Hepatocyte (in vitro differentiated cells): Measurements from ENCODE around the gene APBA3. TPM values are rescaled to one million over a fixed set of nuclear protein-coding genes. Genes with fewer than 3 reads are reported as not detected.

Source experiments
- DNase-seq: peaks from one replicate; pipeline ENCODE4 v3.0.0-alpha.2; 2016; ENCODE audit warnings: low spot score
- H2AFZ ChIP-seq: fragments of 200-600 bp; sonication (generic); 2 replicates; pipeline ENCODE4 v1.6.0; 2016; ENCODE audit warnings: antibody characterized with exemption, mild to moderate bottlenecking
- H3K27ac ChIP-seq: fragments of 200-600 bp; sonication (generic); 2 replicates; pipeline ENCODE4 v1.5.1; 2016; ENCODE audit warnings: mild to moderate bottlenecking
- H3K27me3 ChIP-seq: fragments of 200-600 bp; sonication (generic); 2 replicates; pipeline ENCODE4 v1.6.1; 2016
- H3K36me3 ChIP-seq: fragments of 200-600 bp; sonication (generic); replicated peaks from 2 replicates; pipeline ENCODE4 v1.5.1; 2016; ENCODE audit warnings: low read depth; ENCODE audit not compliant: insufficient read depth
- H3K4me1 ChIP-seq: fragments of 200-600 bp; sonication (generic); 2 replicates; pipeline ENCODE4 v1.5.1; 2016; ENCODE audit warnings: mild to moderate bottlenecking, moderate library complexity; ENCODE audit not compliant: insufficient read depth
- H3K4me2 ChIP-seq: fragments of 200-600 bp; sonication (generic); 2 replicates; pipeline ENCODE4 v1.6.0; 2016
- H3K4me3 ChIP-seq: fragments of 200-600 bp; sonication (generic); 2 replicates; pipeline ENCODE4 v1.5.1; 2016; ENCODE audit warnings: mild to moderate bottlenecking
- H3K79me2 ChIP-seq: fragments of 200-600 bp; sonication (generic); 2 replicates; pipeline ENCODE4 v1.6.0; 2017; ENCODE audit warnings: mild to moderate bottlenecking
- H3K9me2 ChIP-seq: fragments of 200-600 bp; sonication (generic); replicated peaks from 2 replicates; pipeline ENCODE4 v1.6.0; 2017; ENCODE audit warnings: mild to moderate bottlenecking; ENCODE audit not compliant: insufficient read depth
- H3K9me3 ChIP-seq: fragments of 200-600 bp; sonication (generic); 2 replicates; pipeline ENCODE4 v1.5.1; 2016; ENCODE audit warnings: low read depth, mild to moderate bottlenecking
- H4K20me1 ChIP-seq: fragments of 200-600 bp; sonication (generic); 2 replicates; pipeline ENCODE4 v1.6.0; 2016; ENCODE audit warnings: mild to moderate bottlenecking; ENCODE audit not compliant: insufficient read depth, poor library complexity, severe bottlenecking
- EZH2 ChIP-seq: fragments of 200-600 bp; sonication (generic); IDR thresholded peaks from 2 replicates; pipeline ENCODE4 v1.6.1; 2016; ENCODE audit warnings: antibody characterized with exemption, mild to moderate bottlenecking, borderline replicate concordance
- EZH2phosphoT487 ChIP-seq: fragments of 200-600 bp; sonication (generic); IDR thresholded peaks from one replicate; pipeline ENCODE4 v1.6.1; 2018; ENCODE audit warnings: antibody characterized with exemption, mild to moderate bottlenecking, low read depth, moderate library complexity; ENCODE audit not compliant: unreplicated experiment, severe bottlenecking
- WGBS: methylation state at CpG from one replicate; pipeline ENCODE4 v1.1.6; 2016; ENCODE audit warnings: low lambda C conversion rate; ENCODE audit errors: missing lambda C conversion rate; 5-methylcytosine and 5-hydroxymethylcytosine counted together
- polyA plus RNA-seq: library from polyadenylated mRNA; unstranded; fragments of >200 nt; fragmentation: Nextera tagmentation; extraction: Ambion mirVana; gene quantifications from 2 replicates; pipeline ENCODE4 v1.2.1, GENCODE V29; 2016
- total RNA-seq: library from RNA; depleted of rRNA; stranded (reverse); fragments of >200 nt; gene quantifications from 2 replicates; pipeline ENCODE4 v1.2.3, GENCODE V29; 2014
- TF ChIP-seq, protein P1 (sequence below): fragments of 200-600 bp; sonication (generic); IDR thresholded peaks from 2 replicates; pipeline ENCODE4 v1.5.1; 2016; ENCODE audit warnings: antibody characterized with exemption, mild to moderate bottlenecking; ENCODE audit not compliant: poor library complexity

Gene APBA3
- total and polyA plus RNA-seq, 2 experiments from 2014 or later, result 20.7 to 25.5 TPM

DNA sequence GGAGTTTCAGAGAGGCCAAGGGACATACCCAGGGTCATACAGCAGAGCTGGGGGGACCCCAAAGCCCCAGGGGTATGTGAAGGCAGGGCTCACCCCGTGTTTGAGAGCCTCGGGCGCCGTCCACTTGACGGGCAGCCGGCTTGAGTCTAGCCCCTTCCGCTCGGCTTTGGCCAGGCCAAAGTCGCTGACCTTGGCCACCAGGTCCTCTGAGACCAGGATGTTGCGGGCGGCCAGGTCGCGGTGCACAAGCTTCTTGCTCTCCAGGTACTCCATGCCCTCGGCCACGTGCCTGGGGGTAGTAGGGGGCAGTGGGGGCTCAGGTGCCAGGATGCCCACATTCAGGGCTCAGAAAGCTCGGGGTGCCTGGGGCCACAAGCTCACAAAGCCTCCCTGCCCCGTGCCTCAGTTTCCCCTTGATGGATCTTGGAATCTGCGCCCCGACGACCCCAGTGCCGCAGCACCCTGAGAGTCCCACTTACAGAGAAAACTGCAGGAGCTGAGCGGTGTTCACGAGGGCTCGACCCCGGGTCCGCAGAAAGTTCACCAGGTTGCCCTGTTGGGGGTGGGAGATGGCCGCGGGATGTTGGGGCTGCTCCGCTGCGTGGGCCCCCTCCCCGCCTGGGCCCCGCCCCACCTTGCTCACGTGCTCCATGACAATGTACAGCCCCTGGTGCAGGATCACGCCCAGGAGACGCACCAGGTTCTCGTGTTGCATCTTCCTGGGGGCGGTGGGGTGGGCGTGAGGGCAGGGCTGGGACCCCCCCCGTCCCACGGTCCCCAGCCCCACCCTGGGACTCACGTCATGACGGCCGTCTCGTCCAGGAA lies 17.6 kb upstream of the APBA3 start:
- no peaks in the 10 kb centered on the region for H3K9me2 ChIP-seq
- H4K20me1 ChIP-seq, result no peaks in the 10 kb centered on the region
- no peak overlapping the region for H3K4me2 ChIP-seq
- H3K4me1 ChIP-seq, result no peaks in the 10 kb centered on the region
- WGBS, result 90% methylated on average over 33 of the region's 44 CpGs
- no peak overlapping the region for H2AFZ ChIP-seq
- TF ChIP-seq, protein P1, sequence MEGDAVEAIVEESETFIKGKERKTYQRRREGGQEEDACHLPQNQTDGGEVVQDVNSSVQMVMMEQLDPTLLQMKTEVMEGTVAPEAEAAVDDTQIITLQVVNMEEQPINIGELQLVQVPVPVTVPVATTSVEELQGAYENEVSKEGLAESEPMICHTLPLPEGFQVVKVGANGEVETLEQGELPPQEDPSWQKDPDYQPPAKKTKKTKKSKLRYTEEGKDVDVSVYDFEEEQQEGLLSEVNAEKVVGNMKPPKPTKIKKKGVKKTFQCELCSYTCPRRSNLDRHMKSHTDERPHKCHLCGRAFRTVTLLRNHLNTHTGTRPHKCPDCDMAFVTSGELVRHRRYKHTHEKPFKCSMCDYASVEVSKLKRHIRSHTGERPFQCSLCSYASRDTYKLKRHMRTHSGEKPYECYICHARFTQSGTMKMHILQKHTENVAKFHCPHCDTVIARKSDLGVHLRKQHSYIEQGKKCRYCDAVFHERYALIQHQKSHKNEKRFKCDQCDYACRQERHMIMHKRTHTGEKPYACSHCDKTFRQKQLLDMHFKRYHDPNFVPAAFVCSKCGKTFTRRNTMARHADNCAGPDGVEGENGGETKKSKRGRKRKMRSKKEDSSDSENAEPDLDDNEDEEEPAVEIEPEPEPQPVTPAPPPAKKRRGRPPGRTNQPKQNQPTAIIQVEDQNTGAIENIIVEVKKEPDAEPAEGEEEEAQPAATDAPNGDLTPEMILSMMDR, result no peak
- TF ChIP-seq EZH2, result no peak
- TF ChIP-seq EZH2phosphoT487, result no peak
- no peaks in the 10 kb centered on the region for H3K79me2 ChIP-seq
- H3K27me3 ChIP-seq, result peaks cover 2% of the 10 kb centered on the region
- no peak for DNase-seq
- no peaks in the 10 kb centered on the region for H3K36me3 ChIP-seq
- no peak overlapping the region for H3K27ac ChIP-seq
- H3K4me3 ChIP-seq, result no peak overlapping the region
- H3K9me3 ChIP-seq, result peaks cover 2% of the 10 kb centered on the region

DNA sequence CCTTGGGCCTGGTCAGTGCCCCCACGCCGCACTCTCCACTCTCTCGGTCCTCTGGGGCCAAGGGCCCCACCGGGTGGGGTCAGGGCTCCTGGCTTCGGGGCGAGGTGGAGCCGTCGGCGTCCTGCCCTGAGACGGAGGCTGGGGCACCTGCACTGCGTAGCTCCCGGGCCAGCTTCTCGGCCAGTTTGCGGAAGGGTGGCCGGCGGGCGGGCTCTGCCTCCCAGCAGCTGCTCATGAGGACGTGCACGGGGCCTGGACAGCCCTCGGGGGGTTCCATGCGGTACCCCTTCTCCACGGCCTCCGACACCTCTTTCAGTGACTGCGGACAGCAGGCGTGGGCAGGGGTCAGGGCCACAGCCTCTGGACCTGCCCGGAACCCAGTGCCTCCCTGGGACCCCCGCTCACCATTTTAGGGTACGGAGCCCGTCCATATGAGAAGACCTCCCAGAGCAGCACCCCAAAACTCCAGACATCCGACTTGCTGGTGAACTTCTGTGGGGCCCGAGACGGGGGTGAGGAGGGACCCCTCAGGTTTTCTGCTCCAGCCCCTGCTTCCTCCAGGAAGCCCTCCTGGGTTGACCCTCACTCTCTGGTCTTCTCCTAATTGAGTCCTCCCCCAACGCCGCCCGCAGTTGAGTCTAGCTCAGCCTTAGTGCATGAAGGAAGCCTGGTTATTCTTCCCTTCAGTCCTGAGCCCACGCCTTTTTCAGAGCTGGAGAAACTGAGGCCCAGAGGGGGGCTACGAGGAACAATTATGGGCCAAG lies 16.8 kb upstream of the APBA3 start:
- Histone ChIP-seq H3K4me1 (no peaks in the 10 kb centered on the region), H3K9me2 (no peaks in the 10 kb centered on the region), H3K27ac (no peak overlapping the region), H3K36me3 (no peaks in the 10 kb centered on the region), H4K20me1 (no peaks in the 10 kb centered on the region), H3K4me3 (no peak overlapping the region), H3K79me2 (no peaks in the 10 kb centered on the region), H3K9me3 (peaks cover 2% of the 10 kb centered on the region), H2AFZ (no peak overlapping the region), H3K4me2 (no peak overlapping the region), H3K27me3 (no peaks in the 10 kb centered on the region)
- WGBS, result 91% methylated on average over 34 of the region's 37 CpGs
- TF ChIP-seq EZH2phosphoT487 (no peak), EZH2 (no peak)
- TF ChIP-seq, protein P1, result no peak
- no peak for DNase-seq

GRCh38 chr19:3776479-3777040 lies 15.1 kb upstream of the APBA3 start:
- no peaks in the 10 kb centered on the region for H3K9me3 ChIP-seq
- WGBS, result 100% methylated on average over 1 of the region's 1 CpG
- H3K36me3 ChIP-seq, result no peaks in the 10 kb centered on the region

More at GRCh38 chr19:3776479-3777040, 15.1 kb upstream of the APBA3 start:
- Histone ChIP-seq H4K20me1 (no peaks in the 10 kb centered on the region), H3K27me3 (no peaks in the 10 kb centered on the region), H3K4me1 (no peaks in the 10 kb centered on the region), H3K79me2 (no peaks in the 10 kb centered on the region), H3K4me2 (no peak overlapping the region), H2AFZ (no peak overlapping the region), H3K4me3 (no peak overlapping the region), H3K27ac (no peak overlapping the region), H3K9me2 (no peaks in the 10 kb centered on the region)
- TF ChIP-seq, protein P1, result no peak
- TF ChIP-seq EZH2 (no peak), EZH2phosphoT487 (no peak)
- DNase-seq, result no peak
